GM19023 (cell line): ENCODE data around the gene CCL15.
"Not testable (repeated sequence)": the region's sequence is repeated elsewhere in the genome, so short reads cannot be mapped to it uniquely, and the experiment has no call there.

ENCODE experiments used
- ATAC-seq: cut with Tn5 transposase; IDR thresholded peaks from one replicate; pipeline ENCODE4 v1.9.1; 2021; ENCODE audit warnings: mild to moderate bottlenecking, moderate library complexity; ENCODE audit not compliant: unreplicated experiment

Gene CCL15, protein sequence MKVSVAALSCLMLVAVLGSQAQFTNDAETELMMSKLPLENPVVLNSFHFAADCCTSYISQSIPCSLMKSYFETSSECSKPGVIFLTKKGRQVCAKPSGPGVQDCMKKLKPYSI

DNA sequence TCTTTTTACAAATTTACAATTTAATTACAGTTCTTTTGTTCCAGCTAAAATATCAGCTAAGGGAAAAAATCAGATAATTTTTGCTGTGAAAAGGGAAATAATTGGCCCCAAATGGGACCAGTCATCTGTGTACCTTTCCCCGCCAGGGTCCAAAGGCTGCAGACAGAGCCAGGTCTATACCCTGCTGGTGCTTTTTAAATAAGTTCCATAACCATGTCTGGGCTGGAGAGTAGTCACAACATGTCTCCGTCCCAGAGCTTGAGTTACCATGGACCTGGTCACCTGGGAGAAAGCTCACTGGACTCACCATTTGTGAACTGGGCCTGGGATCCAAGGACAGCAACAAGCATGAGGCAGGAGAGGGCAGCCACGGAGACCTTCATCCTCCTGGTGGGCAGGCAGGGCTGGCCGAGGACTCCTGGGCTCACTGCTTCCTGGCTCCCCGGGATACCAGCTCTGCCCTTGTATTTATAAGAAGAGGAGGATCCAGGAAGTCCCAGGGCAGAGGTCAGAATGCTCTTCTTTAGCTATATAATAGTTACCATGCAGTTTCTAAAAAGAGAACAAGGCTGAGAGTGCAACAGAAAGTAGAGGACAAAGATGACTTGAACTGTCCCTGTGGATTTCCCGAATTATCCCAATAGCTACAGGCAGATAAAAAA lies at the start of gene CCL15:
TSS of gene CCL15 (minus strand) at position 444 of the 662 bp plus-strand sequence. CDS start at position 383, 61 bp downstream.
- no peak for ATAC-seq

DNA sequence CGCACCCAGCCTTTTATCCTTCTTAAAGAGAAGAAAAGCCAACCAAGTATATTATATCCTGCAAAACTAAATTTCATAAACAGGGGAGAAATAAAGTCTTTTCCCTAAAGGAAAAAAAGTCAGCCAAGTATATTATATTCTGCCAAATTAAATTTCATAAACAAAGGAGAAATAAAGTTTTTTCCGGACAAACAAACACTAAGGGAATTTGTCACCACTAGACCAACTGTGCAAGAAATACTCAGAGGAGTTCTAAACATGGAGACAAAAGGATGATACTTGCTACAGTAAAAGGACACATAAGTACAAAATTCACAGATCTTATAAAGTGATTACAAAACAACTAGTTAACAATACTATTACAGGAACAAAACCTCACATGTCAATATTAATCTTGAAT lies 48.3 kb upstream of the CCL15 start:
- ATAC-seq: no peak

DNA sequence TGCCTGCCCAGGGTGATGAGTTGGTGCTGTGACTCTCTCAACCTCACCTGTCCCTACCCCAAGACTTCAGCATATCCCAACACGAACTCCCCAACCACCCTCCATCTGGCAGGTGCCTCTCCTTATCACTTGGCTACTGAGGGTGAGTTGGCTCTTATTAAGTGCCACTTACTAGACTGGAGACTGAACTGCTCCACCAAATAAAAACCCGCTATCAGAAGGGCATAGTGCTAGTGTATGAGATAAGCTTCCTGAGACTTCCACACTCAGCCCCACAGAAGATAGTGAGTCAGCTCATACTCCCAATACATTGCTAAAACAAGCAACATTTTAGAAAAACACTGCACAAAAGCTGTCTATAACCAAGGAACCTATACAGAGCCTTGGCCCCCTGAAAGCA lies 46.7 kb upstream of the CCL15 start:
- no peak for ATAC-seq

DNA sequence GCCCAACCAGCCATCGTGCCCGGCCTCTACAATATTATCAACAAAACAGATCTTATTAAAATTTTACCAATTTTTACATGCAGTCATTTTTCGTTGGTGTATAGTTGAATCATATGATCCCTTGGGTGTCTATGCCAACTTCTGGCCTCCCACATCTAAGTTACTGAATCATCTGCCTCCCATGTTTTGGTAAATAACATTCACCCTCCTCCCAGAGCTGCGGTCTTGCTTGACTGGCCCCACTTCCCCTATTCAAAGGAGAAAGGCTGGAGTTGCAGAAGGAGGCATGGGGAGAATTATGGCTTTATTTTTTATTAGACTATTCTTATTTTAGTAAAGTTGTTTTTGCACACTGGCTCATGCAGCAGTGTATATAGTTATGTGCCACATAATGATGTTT lies 34.9 kb upstream of the CCL15 start:
- no peak for ATAC-seq

DNA sequence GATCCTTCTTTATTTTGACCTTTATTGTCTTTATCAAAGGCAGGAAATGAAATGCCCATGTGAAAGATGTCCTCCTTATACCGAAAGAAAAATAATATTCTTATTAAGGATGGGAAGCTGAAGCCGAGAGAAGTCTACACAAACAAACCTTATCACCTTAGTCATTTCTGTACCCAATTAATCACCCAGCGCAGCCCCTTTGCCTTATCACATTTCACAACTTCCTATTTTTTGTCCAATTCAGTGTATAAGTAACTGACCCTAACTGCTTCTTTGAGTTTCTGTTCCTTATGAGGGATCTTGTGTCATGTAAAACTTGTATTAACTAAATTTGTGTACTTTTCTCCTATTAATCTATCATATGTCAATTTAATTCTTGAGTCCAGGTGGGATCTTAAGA lies 32.8 kb upstream of the CCL15 start:
- ATAC-seq: no peak

DNA sequence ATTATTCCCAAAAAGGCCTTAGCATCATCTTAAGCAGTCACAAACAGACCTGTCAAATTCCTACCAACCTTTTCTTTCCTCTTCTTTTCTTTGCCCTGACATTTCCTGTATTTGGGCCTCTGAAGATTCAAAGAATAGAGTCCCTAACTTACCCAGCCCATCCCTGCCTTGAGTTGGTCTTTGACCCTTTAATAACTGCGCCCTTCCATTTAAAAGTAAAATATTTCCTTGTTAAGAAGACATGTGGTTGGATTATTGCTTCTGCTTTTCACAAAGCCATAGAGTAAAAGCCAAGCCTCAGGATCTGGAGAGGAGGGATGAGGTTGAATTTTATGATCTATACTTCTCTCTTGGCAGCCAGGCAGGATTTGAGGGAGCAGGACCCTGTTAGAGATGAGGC lies 29.6 kb upstream of the CCL15 start:
- no peak for ATAC-seq

DNA sequence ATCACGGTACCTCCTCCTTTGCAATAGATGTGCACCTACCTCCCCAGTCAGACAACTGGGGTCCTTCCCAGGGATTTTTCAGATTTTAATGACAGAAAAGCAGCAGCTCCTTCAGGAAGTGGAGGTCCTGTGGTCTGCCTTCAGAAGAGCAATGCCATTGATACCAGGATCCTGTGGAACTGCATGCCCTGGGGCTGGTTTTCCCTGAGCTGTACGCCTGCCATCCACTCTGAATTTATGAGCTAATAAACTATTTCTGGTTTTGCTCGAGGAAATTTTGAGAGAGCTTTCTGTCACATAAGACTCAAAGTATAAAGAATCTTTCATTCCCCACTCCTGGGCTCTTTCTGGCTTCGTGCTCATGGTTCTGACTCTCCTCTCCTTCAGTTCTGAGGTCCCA lies 26.4 kb upstream of the CCL15 start:
- no peak for ATAC-seq

DNA sequence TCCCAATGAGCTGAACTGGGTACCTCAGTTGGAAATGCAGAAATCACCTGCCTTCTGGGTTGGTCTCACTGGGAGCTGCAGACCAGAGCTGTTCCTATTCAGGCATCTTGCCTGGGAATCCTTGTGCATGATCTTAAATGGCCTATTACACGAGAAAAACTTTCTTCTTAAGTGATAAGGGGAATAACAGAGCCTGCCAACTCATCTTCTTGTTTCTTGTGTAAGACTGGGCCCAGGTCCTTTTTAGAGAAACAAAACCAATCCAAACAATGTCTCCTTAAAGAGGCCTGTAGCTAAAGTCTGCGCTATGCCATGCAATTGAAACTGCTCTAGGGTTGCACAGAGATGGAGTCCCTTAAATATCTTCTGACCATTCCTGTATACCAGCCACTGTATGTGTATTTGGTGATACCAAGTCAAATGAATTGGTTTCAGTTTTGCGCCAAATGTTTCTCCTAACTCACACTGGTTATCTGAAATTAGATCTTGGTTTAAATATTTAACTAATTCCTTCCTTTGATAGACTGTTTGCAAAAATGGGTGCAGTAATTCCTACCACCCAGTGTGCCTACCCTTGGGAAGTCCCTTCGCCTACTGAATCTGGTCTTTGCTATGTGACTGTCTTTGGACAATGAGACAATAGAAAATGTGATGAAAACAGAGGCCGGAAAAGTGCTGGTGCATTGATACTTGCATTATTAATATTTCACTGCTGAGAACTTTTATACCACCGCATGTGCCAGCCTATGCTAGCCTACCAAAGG lies 22.9 kb upstream of the CCL15 start:
- no peak for ATAC-seq

DNA sequence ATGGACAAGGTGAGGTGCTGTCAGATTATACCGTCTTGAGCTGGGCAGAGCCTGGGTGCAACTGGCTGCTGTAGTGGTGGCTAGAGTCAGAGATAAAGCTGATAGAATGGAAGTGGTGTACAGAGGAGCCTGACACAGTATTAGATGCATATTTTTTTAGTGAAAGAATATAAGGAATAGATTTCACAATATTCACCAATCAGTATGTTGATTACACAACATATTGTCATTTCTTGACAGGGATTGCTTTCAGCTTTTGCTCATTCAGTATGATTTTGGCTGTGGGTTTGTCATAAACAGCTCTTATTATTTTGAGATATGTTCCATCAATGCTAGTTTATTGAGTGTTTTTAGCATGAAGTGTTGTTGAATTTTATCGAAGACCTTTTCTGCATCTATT lies 18.1 kb upstream of the CCL15 start:
- no peak for ATAC-seq

DNA sequence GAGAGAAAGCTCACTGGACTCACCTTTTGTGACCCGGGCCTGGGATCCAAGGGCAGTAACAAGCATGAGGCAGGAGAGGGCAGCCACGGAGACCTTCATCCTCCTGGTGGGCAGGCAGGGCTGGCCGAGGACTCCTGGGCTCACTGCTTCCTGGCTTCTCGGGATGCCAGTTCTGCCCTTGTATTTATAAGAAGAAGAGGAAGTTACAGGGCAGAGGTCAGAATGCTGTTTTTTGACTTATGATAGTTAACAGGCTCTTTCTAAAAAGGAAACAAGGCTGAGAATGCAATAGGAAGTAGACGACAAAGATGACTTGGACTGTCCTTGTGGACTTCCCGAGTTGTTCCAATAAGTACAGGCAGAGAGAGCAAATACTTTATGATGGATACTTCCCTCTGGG lies 16.4 kb upstream of the CCL15 start, which contains the start of gene CCL23:
TSS of gene CCL23 (minus strand) at position 174 of the 400 bp plus-strand sequence. CDS start at position 99, 75 bp downstream.
- no peak for ATAC-seq

DNA sequence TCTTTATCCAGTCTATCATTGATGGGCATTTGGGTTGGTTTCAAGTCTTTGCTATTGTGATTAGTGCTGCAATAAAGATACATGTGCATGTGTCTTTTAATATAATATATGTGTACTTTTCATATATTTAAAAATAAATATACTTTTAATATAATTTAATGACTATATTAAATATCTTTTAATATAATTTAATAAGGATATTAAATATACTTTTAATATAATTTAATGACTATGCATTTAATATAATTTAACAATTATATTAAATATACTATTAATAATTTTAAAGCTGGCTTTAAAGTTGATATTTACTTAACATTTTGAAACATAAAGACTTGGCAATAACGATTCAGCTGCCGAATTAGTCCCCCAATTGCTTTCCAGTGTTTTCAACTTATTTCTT lies 15.2 kb upstream of the CCL15 start:
- no peak for ATAC-seq

DNA sequence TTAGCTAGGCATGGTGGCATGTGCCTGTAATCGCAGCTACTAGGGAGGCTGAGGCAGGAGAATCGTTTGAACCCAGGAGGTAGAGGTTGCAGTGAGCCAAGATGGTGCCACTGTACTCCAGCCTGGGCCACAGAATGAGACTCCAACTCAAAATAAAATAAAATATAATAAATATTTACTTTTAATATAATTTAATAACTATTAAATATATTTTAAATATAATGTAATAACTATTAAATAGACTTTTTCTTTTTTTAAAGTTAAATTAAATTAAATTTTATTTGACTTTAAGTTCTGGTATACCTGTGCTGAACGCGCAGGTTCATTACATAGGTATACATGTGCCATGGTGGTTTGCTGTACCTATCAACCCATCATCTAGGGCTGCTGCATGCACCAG lies 14.5 kb upstream of the CCL15 start:
- ATAC-seq: not testable (repeated sequence)

DNA sequence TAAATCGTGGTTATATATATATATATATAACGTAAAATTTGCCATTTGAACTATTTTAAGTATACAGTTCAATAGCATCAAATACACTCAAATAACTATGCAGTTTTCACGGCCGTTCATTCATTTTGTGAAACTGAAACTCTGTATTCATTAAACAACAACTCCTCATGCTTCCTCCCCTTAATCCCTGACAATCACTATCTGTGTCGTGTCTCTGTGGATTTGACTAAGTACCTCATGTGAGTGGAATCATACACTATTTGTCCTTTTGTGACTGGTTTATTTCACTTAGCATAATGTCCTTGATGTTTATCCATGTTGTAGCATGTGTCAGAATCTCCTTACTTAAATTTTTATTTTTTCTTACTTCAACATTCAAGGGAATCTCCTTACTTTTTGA lies 13.6 kb upstream of the CCL15 start:
- no peak for ATAC-seq

DNA sequence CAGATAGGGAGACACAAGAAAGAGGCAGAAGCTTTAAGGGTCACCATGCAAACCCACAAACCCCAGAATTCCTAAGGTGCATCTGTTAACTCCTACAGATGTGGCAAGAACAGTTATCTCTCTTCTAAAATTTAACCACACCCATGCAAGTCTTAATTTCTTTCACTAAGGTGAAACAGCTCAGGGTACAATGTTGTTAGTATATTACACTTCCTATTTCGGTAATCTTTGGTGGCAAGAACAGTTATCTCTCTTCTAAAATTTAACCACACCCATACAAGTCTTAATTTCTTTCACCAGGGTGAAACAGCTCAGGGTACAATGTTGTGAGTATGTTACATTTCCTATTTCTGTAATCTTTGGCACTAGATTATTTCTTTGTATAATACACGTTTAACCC lies 9.8 kb upstream of the CCL15 start:
- ATAC-seq: no peak

DNA sequence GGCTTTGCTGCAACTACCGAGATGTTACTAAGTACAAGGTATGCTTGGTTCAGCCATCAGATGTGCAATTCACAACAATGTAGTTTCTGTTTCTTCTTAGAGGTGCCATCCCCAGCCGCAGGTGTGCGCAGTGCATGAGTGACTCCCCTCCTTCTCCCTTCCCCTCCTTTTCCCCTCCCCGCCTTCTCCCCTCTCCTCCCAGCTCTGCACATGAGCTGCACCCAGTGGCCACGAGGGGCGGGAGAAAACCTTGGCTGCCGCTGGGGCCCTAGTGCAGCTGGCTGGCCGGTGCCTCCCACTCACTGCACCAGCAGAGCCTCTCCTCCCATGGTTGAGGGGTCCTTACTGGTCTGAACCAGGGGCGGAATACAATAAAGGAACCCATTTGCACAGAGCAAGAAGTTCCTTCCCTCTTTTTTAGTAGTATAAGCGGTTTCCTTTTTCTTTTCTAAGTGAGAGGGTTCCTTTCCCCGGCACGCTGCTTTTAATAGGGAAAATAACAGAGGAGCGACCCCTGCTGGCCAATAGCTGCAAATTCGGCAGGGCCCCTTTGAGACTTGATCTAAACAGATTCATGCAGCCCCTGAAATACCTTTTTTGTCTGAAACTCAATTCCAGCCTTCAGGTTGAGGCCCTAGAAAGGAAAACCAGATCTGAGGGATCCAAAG lies 7.8 kb upstream of the CCL15 start:
- no peak for ATAC-seq

DNA sequence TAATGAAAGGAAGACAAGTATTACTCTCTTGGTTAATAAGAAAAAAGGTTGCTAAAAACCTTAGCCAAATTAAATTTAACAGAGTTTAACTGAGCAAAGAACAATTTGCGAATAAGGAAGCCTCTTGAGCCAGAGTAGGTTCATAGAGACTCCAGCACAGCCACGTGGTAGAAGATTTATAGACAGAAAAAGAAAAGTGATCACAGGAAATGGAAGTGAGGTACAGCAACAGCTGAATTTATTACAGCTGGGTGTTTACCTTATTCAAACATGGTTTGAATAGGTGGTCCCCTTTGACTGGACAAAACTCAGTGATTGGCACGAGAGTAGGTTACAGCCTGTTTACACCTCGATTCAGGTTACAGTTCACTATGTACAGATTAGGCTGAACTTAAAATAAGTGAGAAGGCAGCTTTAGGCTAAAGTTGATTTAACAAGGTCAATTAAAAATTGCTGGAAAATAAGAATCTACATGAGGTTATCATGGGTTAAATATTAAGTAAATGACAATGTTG lies 3.3 kb upstream of the CCL15 start:
- no peak for ATAC-seq

DNA sequence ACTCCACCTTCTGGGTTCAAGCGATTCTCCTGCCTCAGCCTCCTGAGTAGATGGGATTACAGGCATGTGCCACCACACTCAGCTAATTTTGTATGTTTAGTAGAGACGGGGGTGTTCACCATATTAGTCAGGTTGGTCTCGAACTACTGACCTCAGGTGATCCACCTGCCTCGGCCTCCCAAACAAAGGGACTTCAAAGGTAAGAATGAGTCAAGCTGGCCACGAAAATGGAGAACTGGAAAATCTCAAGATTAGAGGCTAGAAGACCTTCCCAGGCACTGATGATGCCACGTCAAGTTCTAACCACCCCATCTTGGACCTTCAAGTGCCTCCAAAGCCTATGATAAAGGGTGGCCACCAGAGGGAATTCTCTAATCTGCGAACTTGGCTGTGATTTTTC lies 1.3 kb upstream of the CCL15 start:
- no peak for ATAC-seq

DNA sequence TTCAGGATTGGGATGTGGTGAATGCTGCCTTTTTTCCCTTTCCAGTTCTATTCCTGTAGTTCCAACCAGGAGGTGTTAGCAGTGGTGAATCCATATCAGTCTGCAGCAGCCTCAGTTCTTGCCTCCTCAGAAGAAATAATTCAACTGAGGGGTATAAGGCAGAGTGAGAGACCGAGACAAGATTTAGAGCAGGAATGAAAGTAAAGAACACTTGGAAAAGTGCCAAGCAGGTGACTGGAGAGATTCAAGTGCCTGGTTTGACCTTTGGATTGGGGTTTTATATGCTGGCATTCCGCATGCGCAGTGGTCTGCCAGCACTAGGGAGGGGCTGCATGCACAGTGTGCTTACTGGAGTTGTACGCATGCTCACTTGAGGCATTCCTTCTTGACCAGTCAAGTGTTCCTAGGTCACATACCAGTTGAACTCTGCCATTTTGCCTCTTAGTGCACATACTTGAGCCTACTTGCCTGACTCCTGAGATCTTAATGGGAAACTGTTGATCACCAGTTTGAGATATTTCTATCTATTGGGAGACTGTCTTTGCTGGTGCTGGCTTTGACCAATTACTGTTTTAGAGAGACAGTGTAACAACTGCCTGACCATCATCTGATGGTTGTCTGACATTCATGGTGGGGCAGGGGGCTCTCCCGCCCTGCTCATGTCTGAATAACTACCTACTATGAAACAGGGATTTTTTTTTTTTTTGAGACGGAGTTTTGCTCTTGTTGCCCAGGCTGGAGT lies 680 bp upstream of the CCL15 start:
- no peak for ATAC-seq

DNA sequence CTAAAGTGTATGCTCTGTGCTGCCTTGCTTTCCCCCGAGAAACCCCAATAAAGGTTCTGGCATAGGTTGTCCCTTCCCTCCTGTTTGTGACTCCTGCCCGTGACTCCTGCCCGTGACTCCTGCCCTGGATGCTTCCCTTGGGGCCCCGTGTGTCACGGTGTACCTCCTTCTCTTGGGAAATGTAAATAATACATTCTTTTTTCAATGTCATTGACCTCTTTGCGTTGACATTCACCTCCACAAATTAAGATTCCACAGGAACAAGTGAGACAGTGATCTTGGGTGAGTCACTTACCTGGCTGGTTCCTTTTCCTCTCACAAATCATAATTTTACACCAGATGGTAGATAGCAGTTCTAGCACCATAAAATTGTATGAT lies 632 bp downstream of the CCL15 start:
- no peak for ATAC-seq

DNA sequence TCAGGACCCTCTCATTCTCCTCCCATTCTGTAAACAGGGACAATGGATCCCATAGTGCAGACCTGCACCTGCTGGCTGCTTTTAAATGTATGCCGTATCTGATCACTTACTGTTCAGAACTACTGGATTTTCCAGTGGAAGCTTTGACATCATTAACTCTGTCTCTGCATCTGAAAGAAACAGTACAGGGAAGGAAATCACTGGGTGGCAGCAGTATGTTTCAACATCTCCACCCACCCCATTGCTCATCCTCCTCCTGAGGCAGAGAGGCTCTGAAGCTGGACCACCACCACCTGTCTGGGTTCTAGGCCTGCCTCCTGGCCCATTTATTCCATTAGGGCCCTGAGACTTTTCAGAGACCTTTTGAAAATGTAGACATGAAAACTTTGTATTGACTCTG lies 2.6 kb downstream of the CCL15 start:
- ATAC-seq: no peak

DNA sequence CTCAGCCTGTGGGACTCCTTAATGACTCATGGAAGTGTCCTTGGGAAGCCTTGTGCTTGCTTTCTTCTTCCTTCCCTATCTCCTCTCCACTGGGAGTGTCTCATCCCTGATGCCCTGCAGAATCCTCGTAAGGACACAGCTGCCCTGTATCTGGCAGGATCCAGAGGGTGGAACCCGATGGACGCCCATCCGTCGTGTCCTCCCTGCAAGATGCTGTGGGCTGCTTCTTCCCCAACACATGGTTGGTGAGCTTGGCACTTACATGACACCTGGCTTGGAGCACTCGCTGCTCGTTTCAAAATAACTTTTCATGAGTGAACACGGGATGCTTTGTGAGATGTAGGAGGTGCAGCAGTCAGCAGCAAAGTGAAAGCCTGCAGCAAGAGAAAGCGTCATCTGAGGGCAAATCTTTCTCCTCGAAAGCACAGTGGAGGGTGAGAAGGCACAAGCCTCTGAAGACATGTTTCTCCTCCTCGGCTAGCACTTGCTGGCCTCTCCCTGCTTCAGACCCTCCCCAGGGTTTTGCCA lies 3.3 kb downstream of the CCL15 start:
- ATAC-seq: no peak
